Measurements from ENCODE around the gene NR6A1.

- TF ChIP-seq CTCF (CRISPR knock-in tag; IDR thresholded peaks at IDR 0.05) (no peak), NR3C1 (CRISPR knock-in tag; IDR thresholded peaks at IDR 0.05) (no peak), E2F1 (CRISPR knock-in tag; IDR thresholded peaks at IDR 0.05) (no peak), SNAI1 (CRISPR knock-in tag; IDR thresholded peaks at IDR 0.05; ENCODE audit: borderline replicate concordance) (no peak), SP140L (CRISPR knock-in tag; IDR thresholded peaks at IDR 0.05; ENCODE audit: borderline replicate concordance) (no peak), SIN3A (IDR thresholded peaks at IDR 0.05; ENCODE audit: borderline replicate concordance, low read depth, low read length) (no peak), MAX (IDR thresholded peaks at IDR 0.05) (no peak), FOXM1 (CRISPR knock-in tag; IDR thresholded peaks at IDR 0.05) (no peak), EZH2 (conservative IDR thresholded peaks at IDR 0.05; ENCODE audit: low read depth, low read length) (no peak), BCL3 (CRISPR knock-in tag; IDR thresholded peaks at IDR 0.05) (no peak), CHD2 (IDR thresholded peaks at IDR 0.05; ENCODE audit: low read depth, low read length) (no peak)
These were observed 157.3 kb downstream of the NR6A1 start for GRCh38 chr9:124613849-124614248.
